Measurements from ENCODE around the gene SAMM50.

DNA sequence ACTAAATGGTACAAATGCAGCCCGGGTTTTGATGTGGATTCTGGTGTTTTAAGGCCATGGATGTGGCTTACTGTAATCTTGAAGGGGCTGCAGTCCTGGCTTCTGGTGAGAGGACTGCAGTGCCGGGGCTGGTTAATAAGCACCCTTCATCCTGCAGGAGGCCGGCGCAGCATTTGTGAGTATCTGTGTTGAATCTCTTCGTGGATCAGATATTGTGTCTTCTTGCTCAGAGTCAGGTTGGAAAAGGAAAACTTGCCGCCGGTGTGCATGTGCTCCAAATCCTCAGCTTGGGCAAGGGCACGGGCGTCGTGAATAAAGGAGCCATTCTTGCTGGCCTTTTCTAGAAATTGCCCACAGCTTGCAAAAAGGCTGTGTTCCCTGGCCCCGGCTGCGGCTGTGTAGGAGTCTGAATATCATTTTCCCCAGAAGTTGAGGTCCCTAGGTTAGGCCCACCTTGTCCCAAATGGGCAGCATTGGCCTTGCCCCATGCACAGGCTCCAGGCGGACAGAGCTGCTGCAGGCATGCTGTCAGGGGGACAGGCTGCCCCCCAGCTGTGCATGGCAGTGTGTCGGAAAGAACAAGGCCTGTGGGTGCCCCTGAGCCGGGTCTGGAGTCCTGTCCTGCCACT lies 39.9 kb downstream of the SAMM50 start:
- TF ChIP-seq, protein P1, sequence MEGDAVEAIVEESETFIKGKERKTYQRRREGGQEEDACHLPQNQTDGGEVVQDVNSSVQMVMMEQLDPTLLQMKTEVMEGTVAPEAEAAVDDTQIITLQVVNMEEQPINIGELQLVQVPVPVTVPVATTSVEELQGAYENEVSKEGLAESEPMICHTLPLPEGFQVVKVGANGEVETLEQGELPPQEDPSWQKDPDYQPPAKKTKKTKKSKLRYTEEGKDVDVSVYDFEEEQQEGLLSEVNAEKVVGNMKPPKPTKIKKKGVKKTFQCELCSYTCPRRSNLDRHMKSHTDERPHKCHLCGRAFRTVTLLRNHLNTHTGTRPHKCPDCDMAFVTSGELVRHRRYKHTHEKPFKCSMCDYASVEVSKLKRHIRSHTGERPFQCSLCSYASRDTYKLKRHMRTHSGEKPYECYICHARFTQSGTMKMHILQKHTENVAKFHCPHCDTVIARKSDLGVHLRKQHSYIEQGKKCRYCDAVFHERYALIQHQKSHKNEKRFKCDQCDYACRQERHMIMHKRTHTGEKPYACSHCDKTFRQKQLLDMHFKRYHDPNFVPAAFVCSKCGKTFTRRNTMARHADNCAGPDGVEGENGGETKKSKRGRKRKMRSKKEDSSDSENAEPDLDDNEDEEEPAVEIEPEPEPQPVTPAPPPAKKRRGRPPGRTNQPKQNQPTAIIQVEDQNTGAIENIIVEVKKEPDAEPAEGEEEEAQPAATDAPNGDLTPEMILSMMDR (IDR thresholded peaks at IDR 0.05) = no peak
- no peak for TF ChIP-seq POLR2A (IDR thresholded peaks at IDR 0.05)

Measured in thyroid gland (tissue), 4 donors.